ENCODE results near the gene FSHR.

DNA sequence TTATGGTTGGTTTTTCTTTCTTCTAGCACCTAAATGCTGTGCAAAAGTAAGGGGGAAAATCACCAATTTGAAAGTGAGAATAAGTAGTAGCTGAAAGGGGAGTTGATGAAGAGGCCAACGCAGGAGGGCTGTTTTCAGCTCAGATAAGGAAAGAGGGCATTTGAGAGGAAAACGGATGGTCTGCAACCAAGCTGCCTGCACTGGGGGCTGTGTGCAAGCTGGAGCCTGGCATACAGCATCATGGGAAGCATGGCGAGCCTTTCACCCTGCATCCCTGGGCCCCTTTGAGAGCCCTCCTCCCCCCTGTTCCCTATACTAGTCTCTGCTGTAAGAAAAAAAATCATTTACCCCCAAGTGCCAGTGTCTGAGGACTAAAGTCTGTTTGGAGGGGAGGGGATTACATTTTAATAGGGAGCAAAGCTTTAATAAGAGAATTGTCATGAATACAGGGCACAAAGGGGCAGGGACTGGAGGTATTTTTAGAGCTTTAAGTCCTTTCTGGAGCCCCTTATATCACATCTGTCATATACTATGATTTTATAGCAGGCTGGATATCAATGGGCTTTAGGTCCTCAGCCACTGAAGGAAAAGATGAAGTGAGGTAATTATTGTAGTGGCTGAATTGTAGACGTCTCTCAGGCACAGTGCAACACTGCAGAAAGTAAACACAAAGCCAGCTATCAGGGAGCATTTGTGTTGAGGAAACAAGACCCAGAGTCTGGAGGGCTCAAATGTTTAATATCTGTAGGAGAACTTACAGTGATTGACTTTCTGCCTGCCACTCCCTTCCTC is 120.7 kb downstream of the FSHR start:
- TF ChIP-seq, protein P1, sequence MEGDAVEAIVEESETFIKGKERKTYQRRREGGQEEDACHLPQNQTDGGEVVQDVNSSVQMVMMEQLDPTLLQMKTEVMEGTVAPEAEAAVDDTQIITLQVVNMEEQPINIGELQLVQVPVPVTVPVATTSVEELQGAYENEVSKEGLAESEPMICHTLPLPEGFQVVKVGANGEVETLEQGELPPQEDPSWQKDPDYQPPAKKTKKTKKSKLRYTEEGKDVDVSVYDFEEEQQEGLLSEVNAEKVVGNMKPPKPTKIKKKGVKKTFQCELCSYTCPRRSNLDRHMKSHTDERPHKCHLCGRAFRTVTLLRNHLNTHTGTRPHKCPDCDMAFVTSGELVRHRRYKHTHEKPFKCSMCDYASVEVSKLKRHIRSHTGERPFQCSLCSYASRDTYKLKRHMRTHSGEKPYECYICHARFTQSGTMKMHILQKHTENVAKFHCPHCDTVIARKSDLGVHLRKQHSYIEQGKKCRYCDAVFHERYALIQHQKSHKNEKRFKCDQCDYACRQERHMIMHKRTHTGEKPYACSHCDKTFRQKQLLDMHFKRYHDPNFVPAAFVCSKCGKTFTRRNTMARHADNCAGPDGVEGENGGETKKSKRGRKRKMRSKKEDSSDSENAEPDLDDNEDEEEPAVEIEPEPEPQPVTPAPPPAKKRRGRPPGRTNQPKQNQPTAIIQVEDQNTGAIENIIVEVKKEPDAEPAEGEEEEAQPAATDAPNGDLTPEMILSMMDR (conservative IDR thresholded peaks at IDR 0.05): no peak
- TF ChIP-seq EZH2 (IDR thresholded peaks at IDR 0.05; ENCODE audit: low read depth): no peak

All from PC-9 (cell line).